HUES6 (cell line): Measurements from ENCODE around the gene WAS.
"Not testable (repeated sequence)": the region's sequence is repeated elsewhere in the genome, so short reads cannot be mapped to it uniquely, and the experiment has no call there.

ENCODE experiments used
- H3K27ac ChIP-seq: 2 replicates; pipeline ENCODE4 v1.7.0; 2013; ENCODE audit warnings: low read depth, mild to moderate bottlenecking, low read length, inconsistent platforms
- H3K27me3 ChIP-seq: 2 replicates; pipeline ENCODE4 v1.6.1; 2013; ENCODE audit warnings: low read length; ENCODE audit not compliant: control insufficient read depth, insufficient read depth
- H3K36me3 ChIP-seq: 2 replicates; pipeline ENCODE4 v1.6.1; 2013; ENCODE audit warnings: low read length; ENCODE audit not compliant: control insufficient read depth, insufficient read depth
- H3K4me1 ChIP-seq: 2 replicates; pipeline ENCODE4 v1.6.1; 2013; ENCODE audit warnings: low read length; ENCODE audit not compliant: control insufficient read depth, insufficient read depth
- H3K4me3 ChIP-seq: 2 replicates; pipeline ENCODE4 v1.5.1; 2013; ENCODE audit warnings: low read depth, low read length
- H3K9ac ChIP-seq: one replicate; pipeline ENCODE4 v1.6.1; 2013; ENCODE audit warnings: mild to moderate bottlenecking, low read length
- H3K9me3 ChIP-seq: 2 replicates; pipeline ENCODE4 v1.6.1; 2013; ENCODE audit warnings: low read depth, low read length; ENCODE audit not compliant: control insufficient read depth, insufficient read depth

The WAS gene

GRCh38 chrX:48684134-48684533, 535 bp downstream of the WAS start:
- no peak overlapping the region for H3K27ac ChIP-seq
- H3K9me3 ChIP-seq = peaks cover 31% of the 10 kb centered on the region; the same call in 1 of the 2 replicates
- no peaks in the 10 kb centered on the region for H3K36me3 ChIP-seq
- H3K27me3 ChIP-seq = no peaks in the 10 kb centered on the region; the same call in 1 of the 2 replicates
- H3K9ac ChIP-seq = no peak overlapping the region
- no peaks in the 10 kb centered on the region for H3K4me1 ChIP-seq
- no peak overlapping the region for H3K4me3 ChIP-seq

DNA sequence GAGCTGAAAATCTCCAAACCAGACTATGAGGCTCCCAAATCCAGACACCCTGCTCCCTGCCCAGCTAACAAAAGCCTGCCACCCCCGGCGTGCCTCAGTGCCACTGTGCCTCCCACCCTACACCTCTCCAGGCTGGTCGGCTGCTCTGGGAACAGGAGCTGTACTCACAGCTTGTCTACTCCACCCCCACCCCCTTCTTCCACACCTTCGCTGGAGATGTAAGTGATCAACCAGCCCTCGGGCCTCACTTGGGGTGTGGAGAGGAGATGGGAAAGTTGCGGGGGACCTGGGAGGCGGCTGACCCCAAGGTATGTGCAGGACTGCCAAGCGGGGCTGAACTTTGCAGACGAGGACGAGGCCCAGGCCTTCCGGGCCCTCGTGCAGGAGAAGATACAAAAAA, 1.8 kb downstream of the WAS start:
- H3K9ac ChIP-seq = no peak overlapping the region
- no peaks in the 10 kb centered on the region for H3K36me3 ChIP-seq
- no peak overlapping the region for H3K27ac ChIP-seq
- no peak overlapping the region for H3K4me3 ChIP-seq
- H3K9me3 ChIP-seq = peaks cover 31% of the 10 kb centered on the region; the same call in 1 of the 2 replicates
- H3K27me3 ChIP-seq = no peaks in the 10 kb centered on the region; the same call in 1 of the 2 replicates
- H3K4me1 ChIP-seq = no peaks in the 10 kb centered on the region

- no peaks in the 10 kb centered on the region for H3K36me3 ChIP-seq
- H3K4me1 ChIP-seq = 0 out of 2 replicates have a peak, but pooled peaks cover 3% of the 10 kb centered on the region
- no peak overlapping the region for H3K4me3 ChIP-seq
- no peak overlapping the region for H3K9ac ChIP-seq
- peaks cover 19% of the 10 kb centered on the region; the same call in 1 of the 2 replicates for H3K9me3 ChIP-seq
- no peaks in the 10 kb centered on the region; the same call in 1 of the 2 replicates for H3K27me3 ChIP-seq
- H3K27ac ChIP-seq = no peak overlapping the region
Observed at GRCh38 chrX:48688531-48689150, 5.0 kb downstream of the WAS start.

GRCh38 chrX:48689208-48689920, 5.8 kb downstream of the WAS start:
- H3K9me3 ChIP-seq = peaks cover 12% of the 10 kb centered on the region; the same call in 1 of the 2 replicates
- 0 out of 2 replicates have a peak, but pooled peaks cover 3% of the 10 kb centered on the region for H3K4me1 ChIP-seq

GRCh38 chrX:48691746-48692145, 8.1 kb downstream of the WAS start:
- H3K4me3 ChIP-seq, H3K27me3 ChIP-seq, H3K9ac ChIP-seq, H3K27ac ChIP-seq, H3K36me3 ChIP-seq: not testable (repeated sequence)
- Histone ChIP-seq H3K9me3 (peaks cover 21% of the 10 kb centered on the region; the same call in 1 of the 2 replicates), H3K4me1 (peaks cover 15% of the 10 kb centered on the region; the same call in 1 of the 2 replicates)

More at GRCh38 chrX:48689208-48689920, 5.8 kb downstream of the WAS start:
- Histone ChIP-seq H3K4me3 (no peak overlapping the region), H3K36me3 (no peaks in the 10 kb centered on the region), H3K9ac (no peak overlapping the region), H3K27me3 (no peaks in the 10 kb centered on the region; the same call in 1 of the 2 replicates), H3K27ac (no peak overlapping the region)

DNA sequence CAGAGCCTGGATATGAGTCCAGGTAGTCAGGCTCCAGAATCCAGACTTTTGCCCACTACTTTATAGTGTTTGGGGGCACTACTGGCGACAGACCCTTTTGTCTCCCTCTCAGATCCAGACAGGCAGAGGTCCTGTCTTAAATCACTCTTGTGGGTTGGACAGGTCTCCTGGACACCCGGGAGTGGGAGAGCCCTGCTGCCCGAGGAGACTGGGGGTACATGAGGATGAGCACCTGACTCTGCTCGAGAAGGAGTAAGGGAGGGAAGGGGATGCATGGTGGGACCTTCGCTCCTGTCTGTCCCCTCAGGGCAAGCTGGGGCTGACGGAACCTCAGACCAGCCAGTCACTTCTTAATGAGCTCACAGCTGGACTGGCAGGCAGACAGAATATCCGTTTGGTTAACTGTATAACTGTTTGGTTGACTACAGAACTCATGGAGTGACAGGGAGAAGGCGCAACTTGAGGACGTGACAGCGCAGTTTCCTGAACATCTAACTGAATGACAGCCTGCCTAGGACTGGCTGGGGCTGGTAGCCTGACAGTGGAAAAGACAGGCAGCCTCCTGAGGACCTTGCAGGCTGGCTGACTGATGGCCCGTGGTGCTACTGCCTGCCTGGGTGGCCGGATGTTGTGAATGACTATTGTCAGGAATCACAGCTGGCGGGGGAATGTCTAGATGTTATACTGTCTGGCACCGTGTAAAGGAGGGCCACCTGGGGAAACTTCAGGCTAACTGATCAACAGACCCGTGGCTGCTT, 11.4 kb downstream of the WAS start:
- H3K9ac ChIP-seq = no peak overlapping the region
- 0 out of 2 replicates have a peak overlapping the region, but pooled peaks have one; percentile 73 for H3K4me3 ChIP-seq
- peaks cover 8% of the 10 kb centered on the region; the same call in 1 of the 2 replicates for H3K27me3 ChIP-seq
- peaks cover 29% of the 10 kb centered on the region for H3K4me1 ChIP-seq
- H3K9me3 ChIP-seq = peaks cover 13% of the 10 kb centered on the region; the same call in 1 of the 2 replicates
- peaks cover 6% of the 10 kb centered on the region for H3K36me3 ChIP-seq
- H3K27ac ChIP-seq = no peak overlapping the region

DNA sequence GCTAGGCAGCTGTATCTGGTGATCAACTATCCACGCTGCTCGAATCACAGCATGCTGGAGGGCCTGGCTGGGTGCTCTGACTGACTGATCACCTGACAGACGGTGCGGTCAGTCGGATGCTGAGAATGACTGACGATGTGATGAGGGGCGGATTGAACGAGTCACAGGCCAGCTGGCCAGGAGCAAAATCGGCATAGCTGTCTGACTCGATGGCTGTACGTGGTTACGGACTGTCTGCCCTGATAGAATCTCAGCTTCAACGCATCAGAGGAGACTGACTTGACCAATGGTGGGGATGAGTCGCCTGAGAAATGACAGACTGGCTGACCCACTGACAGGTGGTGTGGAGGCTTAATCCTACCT, 11.9 kb downstream of the WAS start:
- H3K27me3 ChIP-seq = peaks cover 8% of the 10 kb centered on the region; the same call in 1 of the 2 replicates
- peak overlapping the region; percentile 73 for H3K4me3 ChIP-seq
- peaks cover 12% of the 10 kb centered on the region for H3K36me3 ChIP-seq
- H3K9ac ChIP-seq = no peak overlapping the region
- peaks cover 17% of the 10 kb centered on the region; the same call in 1 of the 2 replicates for H3K9me3 ChIP-seq
- H3K4me1 ChIP-seq = peaks cover 29% of the 10 kb centered on the region
- no peak overlapping the region for H3K27ac ChIP-seq

- Histone ChIP-seq H3K36me3 (peaks cover 16% of the 10 kb centered on the region), H3K9me3 (peaks cover 21% of the 10 kb centered on the region; the same call in 1 of the 2 replicates), H3K27me3 (peaks cover 8% of the 10 kb centered on the region; the same call in 1 of the 2 replicates), H3K4me1 (peaks cover 29% of the 10 kb centered on the region), H3K9ac (peak overlapping the region; percentile 71), H3K27ac (no peak overlapping the region; the same call in 1 of the 2 replicates), H3K4me3 (peak overlapping the region; percentile 73)
Observed at GRCh38 chrX:48695925-48696300, 12.3 kb downstream of the WAS start.

- peak within 1 kb of the TSS; percentile 71 for H3K9ac ChIP-seq
Observed at GRCh38 chrX:48696301-48696908, 12.8 kb downstream of the WAS start, which contains the start of gene SUV39H1. Gene SUV39H1, plus strand, starts transcription at chrX:48696734. Its CDS starts 51 bp downstream, at chrX:48696785.

More at GRCh38 chrX:48696301-48696908, 12.8 kb downstream of the WAS start, which contains the start of gene SUV39H1:
- Histone ChIP-seq H3K9me3 (peaks cover 22% of the 10 kb centered on the region; the same call in 1 of the 2 replicates), H3K27me3 (peaks cover 8% of the 10 kb centered on the region; the same call in 1 of the 2 replicates), H3K4me1 (peaks cover 29% of the 10 kb centered on the region), H3K36me3 (peaks cover 21% of the 10 kb centered on the region), H3K27ac (peak within 1 kb of the TSS; percentile 59; the same call in 1 of the 2 replicates), H3K4me3 (peak within 1 kb of the TSS; percentile 73)
